Measurements from ENCODE around the gene ARID5B. TPM values are rescaled to one million over a fixed set of nuclear protein-coding genes. Genes with fewer than 3 reads are reported as not detected.

The ARID5B gene
- total RNA-seq, 1 experiment from 2014 or later = 0.04 TPM

DNA sequence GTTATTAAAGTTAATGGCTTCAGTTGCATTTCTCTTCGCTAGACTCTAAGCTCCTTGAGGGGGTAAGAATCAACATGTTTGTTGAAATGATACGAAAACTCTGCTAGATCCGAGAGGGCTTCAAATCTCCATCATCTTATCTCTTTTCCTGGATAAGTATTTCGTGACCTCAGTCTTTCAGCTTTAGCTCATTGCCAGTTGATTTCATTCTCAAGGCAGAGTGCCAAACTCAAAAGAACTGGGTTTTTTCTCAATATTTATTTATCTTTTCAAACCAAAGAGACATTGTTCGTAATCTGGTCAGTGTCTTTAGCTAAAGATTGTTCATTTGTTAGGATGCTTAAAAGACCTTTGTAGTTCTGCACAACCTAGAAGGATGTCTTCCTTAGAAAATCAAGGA lies 108.9 kb downstream of the ARID5B start:
- Histone ChIP-seq H3K79me2 (ENCODE audit: insufficient read depth, low read length) (no peaks in the 10 kb centered on the region), H2AFZ (ENCODE audit: low read length) (no peak overlapping the region), H3K23ac (ENCODE audit: insufficient read length, low read depth, low read length) (no peak overlapping the region), H3K18ac (ENCODE audit: insufficient read length, low read depth, low read length) (no peak overlapping the region), H3K27me3 (ENCODE audit: insufficient read depth, low read length) (no peaks in the 10 kb centered on the region), H2BK120ac (ENCODE audit: low read depth, low read length, poor library complexity, severe bottlenecking) (no peak overlapping the region), H4K8ac (replicated peaks; ENCODE audit: insufficient read length, low read depth, low read length) (no peak overlapping the region), H4K91ac (ENCODE audit: insufficient read length, low read depth, low read length) (no peak overlapping the region), H3K27ac (ENCODE audit: insufficient read length, low read depth, low read length) (no peak overlapping the region), H3K23me2 (ENCODE audit: insufficient read length, low read depth, low read length, poor library complexity, severe bottlenecking) (no peaks in the 10 kb centered on the region), H2BK5ac (ENCODE audit: insufficient read length, low read length) (no peak overlapping the region), H3K14ac (ENCODE audit: insufficient read depth, low read length) (no peak overlapping the region), H3K4me1 (ENCODE audit: insufficient read depth, low read length) (no peaks in the 10 kb centered on the region), H2BK20ac (ENCODE audit: low read depth, low read length, poor library complexity, severe bottlenecking) (no peak overlapping the region), H3K79me1 (ENCODE audit: insufficient read depth, low read depth, low read length, poor library complexity, severe bottlenecking) (no peaks in the 10 kb centered on the region), H3K56ac (ENCODE audit: insufficient read length, low read depth, low read length) (no peak overlapping the region), H2AK5ac (ENCODE audit: insufficient read length, low read length) (no peak overlapping the region), H3K9ac (ENCODE audit: extremely low read depth, insufficient read length, low read length) (no peak overlapping the region), H3T11ph (ENCODE audit: low read length) (no peak overlapping the region), H2BK12ac (ENCODE audit: insufficient read length, low read depth, low read length) (no peak overlapping the region), H3K4me2 (ENCODE audit: insufficient read depth, insufficient read length, low read length) (no peak overlapping the region), H2BK15ac (ENCODE audit: low read depth, low read length) (no peak overlapping the region), H3K4ac (ENCODE audit: low read depth, low read length) (no peak overlapping the region), H4K5ac (ENCODE audit: insufficient read length, low read depth, low read length) (no peak overlapping the region), H3K9me3 (ENCODE audit: control insufficient read depth, low read depth, low read length) (no peaks in the 10 kb centered on the region), H4K20me1 (ENCODE audit: control insufficient read depth, insufficient read depth, insufficient read length) (no peaks in the 10 kb centered on the region)
- no peaks in the 10 kb centered on the region for H3K27me3 Mint-ChIP-seq (ENCODE audit: low read depth)
- no peak for DNase-seq
- WGBS (ENCODE audit: extremely low coverage, insufficient read length, low lambda C conversion rate) = no CpG with 5 or more reads among the region's 5 CpGs
- TF ChIP-seq, protein P1, sequence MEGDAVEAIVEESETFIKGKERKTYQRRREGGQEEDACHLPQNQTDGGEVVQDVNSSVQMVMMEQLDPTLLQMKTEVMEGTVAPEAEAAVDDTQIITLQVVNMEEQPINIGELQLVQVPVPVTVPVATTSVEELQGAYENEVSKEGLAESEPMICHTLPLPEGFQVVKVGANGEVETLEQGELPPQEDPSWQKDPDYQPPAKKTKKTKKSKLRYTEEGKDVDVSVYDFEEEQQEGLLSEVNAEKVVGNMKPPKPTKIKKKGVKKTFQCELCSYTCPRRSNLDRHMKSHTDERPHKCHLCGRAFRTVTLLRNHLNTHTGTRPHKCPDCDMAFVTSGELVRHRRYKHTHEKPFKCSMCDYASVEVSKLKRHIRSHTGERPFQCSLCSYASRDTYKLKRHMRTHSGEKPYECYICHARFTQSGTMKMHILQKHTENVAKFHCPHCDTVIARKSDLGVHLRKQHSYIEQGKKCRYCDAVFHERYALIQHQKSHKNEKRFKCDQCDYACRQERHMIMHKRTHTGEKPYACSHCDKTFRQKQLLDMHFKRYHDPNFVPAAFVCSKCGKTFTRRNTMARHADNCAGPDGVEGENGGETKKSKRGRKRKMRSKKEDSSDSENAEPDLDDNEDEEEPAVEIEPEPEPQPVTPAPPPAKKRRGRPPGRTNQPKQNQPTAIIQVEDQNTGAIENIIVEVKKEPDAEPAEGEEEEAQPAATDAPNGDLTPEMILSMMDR (conservative IDR thresholded peaks at IDR 0.05) = no peak
- no peaks in the 10 kb centered on the region for H3K9me3 Mint-ChIP-seq
- no peak overlapping the region for H3K4me3 Mint-ChIP-seq
- no peaks in the 10 kb centered on the region for H3K4me1 Mint-ChIP-seq
- no peaks in the 10 kb centered on the region for H3K36me3 Mint-ChIP-seq (ENCODE audit: insufficient read depth in 1 of 3, low read depth in 3 of 3)
- no peak overlapping the region for H3K27ac Mint-ChIP-seq
